NOMO-1 treated with DMSO at 0.1 percent for 48 hours (cell line): ENCODE measurements around the gene ADAMTSL2.

Source experiments
- DNase-seq: peaks from one replicate; lab custom pipeline; 2025; ENCODE audit not compliant: unreplicated experiment; lab: John Stamatoyannopoulos, UW

The ADAMTSL2 gene

DNA sequence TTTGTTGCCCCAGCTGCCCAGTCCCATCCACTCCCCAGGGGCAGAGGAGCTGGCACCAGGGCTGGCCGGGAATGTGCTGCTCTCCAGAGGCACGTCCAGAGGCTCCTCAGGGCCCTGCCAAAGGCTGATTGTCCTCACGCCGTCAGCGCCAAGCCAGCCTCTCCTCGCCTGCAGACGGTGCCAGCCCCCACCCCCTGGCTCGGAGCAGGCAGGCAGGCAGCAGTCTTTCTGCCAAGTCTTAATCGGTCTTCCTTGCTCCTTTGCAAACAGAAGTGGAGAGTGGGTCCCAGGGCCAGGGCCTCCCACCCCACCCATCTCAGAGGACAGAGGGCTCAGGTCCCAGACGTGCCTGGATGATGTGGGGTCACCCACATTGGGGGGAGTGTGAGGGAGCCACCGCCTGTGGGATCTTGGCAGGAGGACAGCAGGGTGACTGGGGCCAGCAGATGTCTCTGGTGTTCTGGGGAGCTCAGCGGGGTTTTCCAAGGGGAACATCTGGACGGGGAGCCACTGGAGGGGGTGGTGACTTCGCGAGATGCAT, 38.4 kb downstream of the ADAMTSL2 start:
- DNase-seq: no peak

DNA sequence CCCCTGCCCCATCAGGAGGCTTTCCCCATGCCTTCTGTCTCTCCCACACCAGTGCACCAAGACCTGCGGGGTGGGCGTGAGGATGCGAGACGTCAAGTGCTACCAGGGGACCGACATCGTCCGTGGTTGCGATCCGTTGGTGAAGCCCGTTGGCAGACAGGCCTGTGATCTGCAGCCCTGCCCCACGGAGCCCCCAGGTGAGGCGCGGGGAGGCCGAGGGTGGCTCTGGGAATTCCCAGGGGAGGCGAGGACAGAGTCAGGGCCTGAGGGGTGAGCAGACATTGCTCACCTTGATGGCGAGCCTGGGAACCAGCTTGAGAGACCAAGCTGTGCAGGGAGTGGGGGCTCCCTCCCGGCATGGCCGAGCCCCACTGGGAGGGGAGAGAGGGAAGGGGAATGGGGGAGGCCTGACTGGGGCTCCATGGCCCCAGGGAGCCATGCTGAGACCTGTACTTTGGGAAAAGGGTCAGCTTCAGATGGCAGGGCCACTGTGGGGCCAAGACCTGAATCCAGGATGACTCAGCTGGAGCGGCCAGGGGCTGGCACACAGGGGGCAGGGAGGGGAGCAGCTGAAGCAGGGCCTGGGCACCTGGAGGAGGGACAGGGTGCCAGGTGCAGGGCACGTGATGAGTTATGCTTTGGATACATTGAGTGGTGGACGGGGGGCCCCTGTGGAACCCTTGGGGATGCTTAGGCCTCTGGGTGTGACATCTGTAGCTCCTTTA, 39.4 kb downstream of the ADAMTSL2 start:
- DNase-seq: no peak

DNA sequence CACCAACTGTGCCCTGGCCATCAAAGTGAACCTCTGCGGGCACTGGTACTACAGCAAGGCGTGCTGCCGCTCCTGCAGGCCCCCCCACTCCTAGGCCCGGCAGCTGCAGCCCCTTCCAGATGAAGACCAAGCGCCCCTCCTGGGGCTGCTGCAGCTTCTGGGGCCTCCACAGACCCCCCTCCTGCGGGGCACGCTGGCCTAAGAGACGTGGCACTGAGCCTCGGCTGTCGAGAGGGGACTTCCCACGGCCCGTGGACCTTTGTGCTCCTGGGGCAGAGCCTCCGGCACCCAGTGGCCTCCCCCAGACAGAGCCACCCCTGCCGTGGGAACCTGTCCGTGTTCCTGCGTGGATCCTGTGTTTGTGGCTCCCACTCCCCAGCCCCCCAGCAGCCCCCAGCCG, 40.3 kb downstream of the ADAMTSL2 start:
- DNase-seq: no peak

DNA sequence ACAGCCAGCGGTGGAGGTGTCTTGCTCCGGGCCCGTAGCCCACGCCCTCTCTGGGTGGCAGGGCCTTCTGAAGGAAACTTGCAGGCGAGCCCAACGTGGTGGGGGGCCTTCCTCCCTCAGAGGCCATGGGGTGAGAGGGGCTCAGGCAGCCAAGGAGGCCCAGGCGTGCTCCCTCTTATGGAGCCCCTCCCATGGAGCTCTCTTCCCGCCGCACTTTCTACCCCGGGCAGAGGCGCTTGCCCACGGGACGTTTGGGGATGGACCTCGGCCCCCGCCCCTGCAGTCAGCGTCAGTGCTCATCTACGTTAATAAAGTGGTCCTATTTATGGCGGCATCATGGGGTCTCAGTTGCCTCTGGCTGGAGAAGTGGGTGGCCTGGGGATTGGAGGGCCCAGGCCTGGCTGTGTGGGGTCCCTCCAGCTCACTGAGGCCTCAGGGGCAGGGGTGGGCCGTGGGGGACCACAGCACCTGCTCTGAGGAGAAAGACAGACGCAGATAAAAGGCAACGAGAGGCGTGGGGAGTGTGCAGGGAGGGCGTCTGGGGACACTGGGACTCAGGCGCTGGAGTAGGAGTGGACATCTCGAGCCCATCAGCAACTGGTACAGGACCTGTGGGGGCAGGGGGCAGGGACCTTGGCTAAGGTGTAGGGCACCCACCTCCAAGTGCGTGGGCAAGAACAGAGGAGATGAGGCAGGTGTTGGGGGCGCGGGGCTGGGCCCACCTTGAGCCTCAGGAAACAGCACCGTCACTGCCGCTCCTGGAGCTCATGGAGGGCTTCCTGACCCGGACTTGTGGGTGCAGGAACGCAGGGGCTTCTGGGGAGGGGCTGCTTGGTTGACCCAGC, 40.9 kb downstream of the ADAMTSL2 start:
- DNase-seq: no peak

DNA sequence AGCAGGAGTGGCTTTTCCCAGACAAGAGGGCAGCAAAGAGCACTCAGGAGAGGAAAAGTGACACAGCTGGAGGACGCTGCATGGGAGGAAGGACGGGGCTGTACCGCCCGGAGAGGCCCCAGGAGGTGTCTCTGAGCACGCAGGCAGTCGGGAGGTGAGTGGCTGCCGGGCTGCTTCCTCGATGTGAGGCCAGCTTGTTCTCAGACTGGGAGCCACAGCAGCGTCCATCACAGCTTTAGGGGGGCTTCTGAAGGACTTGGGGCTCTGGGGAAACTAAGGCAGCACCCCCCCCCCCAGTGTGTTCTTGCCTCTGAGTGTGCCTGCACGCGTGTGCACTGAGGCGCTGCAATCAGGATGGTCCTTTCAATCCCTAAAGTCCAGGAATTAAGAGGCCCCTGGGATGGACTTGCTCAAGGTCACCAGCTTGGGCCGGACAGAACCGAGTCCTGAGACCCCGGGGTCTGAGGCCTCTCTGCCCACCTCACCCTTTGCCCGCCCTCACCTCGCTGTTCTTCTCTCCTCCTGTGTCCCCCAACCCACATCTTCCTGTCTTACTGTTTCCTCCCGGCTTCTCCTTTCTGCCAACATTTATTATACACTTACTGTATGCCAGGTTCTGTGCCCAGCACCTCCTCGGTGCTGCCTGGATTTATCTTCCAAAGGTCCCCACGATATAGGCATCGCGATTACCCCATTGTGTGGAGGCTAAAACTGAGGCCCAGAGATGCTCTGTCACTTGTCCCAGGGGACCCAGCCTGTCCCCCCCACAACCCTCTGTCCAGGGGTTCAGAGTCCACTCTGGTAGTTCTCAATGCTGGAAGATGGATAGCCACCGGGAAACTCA, 41.7 kb downstream of the ADAMTSL2 start:
- DNase-seq: no peak

DNA sequence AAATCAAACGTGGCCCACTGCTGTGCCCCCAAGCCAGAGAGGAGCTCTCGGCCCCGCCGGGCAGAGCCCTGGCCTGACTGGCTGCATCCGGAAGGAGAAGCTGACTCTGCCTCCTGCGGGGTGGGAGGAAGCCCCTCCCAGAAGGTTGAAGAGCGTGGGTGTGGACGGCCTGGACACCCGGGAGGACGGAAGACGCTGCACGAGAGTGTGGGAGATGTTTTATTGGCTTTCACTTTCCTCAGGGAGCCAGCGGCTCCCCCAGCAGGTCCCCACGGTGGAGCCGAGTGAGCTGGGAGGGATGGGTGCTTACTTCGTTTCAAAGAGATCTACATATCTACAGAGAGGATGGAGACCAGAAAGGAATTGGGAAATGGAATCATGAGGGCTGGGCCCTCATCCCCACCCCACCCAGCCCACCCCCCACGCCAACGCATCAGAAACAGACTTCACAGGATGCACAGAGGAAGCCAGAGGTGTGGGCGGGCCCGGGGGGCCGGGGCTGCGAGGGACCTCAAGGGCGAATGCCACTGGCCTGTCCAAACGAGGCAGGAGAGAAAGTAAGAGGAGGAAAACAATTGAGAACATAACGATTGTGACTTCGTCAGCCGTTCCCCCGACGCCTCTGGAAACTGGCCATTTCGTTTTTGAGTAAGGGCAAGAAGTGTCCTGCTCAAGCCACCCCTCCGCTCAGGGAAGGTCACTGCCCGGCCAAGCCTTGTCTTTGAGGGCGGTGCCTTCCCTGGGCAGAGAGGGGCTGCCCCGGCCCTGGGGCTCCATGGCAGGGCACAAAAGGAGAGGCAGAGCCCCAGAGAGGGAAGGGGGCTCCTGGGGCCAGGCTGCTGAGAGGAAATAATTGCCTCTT, 42.6 kb downstream of the ADAMTSL2 start:
- no peak for DNase-seq

DNA sequence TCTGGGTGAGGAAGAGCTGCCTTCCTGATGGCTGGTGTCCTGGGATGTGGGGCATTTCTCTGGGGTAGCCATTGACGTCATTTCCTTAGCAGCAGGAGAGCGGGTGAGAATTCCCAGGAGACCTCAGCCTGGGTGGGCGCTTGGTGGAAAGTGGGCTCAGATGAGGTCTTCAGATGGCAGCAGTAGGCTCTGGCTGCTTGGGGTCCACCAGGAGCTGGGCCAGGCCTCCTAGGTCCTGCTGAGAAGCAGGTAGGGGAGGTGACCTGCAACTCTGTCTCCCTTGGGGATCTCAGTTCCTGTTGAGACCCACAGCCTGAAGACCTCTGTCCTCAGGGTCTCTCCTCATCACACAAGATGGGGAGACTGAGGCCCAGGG, 43.2 kb downstream of the ADAMTSL2 start:
- DNase-seq: no peak

DNA sequence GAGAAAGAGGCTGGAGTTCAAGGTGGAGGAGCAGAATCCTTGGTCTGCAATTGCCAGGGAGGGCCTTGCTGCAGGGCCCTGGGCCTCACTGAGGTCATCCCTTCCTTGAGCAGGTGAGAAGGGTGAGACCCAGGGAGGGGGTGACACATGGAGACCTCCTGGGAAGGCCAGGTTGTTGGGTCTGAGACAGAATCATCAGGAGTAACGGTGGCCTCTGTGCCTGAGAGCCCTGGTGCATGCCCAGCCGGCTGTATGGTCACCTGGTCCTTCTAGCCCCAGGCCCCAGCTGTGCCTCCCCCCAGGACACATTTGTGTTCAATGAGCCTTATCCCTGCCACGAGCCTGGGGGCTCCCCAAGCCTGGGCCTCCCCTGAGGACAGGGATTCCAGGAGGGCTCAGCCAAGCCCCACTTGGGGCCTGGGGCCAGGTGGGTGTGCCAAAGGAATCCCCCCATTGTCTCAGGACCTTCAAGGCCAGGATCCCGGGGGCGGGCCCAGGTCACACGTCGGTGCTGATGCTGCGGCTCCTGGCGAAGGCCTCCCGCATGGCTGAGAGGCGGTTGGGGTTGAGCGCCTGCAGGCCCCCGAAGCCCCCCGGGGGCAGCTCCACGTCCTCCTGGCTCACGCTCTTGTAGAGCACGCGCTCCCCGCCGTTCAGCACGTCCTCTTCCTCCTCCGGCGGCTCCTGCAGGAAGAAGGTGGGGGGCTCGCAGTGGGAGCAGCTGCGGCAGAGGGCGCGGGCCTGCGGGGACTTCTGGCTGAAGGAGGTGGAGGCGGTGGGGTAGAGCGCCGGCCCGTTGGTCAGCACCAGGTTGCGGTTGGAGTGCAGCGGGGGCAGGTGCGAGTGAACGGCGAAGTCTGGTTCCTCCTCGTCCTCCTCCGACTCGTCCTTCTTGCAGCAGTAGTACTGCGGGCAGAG, 44.3 kb downstream of the ADAMTSL2 start:
- no peak for DNase-seq

DNA sequence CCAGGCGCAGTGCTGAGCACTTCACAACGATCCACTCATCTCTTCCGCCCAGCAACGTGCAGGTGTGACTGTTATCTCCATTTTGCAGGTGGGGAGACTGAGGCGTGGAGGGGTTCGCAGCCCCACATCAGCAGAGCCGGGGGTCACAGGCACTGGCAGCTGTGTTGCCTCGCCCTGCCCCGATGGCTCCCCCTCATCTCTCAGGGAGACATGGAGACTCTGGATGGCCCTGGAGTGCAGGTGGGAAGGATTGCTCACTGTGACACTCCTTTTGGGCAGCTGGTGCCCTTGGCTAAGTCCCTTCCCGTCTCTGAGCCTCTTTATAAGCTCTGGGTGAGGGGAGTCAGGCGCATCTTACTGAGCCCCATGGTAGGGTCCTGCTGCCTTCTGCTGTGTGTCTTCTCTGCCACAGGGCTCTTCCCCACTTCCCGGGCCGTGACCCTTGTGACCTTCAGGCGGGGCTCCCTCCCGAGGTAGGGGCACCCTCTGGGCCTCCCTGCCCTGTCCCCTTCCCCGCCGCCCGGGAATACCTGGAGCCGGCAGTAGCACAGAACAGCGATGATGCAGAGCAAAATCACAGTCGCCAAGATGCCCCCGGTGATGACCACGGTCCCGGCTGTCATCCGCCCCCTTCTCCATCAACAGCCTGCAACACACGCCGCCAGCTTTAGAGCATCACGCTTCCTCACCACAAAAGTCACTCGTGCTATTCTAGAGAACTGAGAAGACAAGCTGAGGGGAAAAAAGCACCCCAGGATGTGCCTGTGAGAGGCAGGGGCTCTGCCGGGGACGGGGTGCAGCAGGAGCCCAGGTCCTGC, 45.3 kb downstream of the ADAMTSL2 start:
- DNase-seq: no peak

DNA sequence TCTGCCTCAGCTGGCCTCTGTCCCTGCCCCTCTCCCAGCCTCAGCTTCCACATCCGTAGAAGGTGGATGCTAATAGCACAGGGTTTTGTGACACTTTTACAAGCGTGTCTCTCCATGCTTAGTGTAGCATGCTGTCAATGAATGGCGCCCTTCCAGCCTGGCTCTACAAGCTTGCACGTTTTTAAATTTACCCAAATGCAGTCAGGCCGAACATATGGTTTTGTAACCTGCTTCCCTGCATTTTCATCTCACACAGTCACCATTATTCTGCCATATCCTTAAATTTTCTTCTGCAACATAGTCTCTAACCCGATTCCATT, 45.9 kb downstream of the ADAMTSL2 start:
- DNase-seq: no peak

DNA sequence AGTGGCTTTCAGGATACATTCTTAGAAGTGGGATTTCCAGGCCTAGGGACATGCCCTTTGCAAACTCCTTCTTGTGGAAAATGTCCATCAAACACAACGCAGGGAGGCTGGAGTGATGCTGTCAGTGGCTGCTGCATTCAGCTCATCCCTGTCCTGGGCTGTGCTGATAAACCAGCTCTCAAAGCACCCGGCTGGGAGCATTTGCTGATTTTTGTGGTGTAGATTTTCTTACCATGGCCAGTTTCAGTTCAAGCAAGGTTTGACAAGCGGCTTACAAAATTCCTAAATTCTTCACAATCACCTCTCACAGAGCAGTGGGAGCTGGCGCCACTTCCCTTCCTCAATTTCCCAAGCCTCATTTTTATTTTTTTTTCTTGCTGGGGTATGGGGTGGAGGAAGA, 46.5 kb downstream of the ADAMTSL2 start:
- no peak for DNase-seq

DNA sequence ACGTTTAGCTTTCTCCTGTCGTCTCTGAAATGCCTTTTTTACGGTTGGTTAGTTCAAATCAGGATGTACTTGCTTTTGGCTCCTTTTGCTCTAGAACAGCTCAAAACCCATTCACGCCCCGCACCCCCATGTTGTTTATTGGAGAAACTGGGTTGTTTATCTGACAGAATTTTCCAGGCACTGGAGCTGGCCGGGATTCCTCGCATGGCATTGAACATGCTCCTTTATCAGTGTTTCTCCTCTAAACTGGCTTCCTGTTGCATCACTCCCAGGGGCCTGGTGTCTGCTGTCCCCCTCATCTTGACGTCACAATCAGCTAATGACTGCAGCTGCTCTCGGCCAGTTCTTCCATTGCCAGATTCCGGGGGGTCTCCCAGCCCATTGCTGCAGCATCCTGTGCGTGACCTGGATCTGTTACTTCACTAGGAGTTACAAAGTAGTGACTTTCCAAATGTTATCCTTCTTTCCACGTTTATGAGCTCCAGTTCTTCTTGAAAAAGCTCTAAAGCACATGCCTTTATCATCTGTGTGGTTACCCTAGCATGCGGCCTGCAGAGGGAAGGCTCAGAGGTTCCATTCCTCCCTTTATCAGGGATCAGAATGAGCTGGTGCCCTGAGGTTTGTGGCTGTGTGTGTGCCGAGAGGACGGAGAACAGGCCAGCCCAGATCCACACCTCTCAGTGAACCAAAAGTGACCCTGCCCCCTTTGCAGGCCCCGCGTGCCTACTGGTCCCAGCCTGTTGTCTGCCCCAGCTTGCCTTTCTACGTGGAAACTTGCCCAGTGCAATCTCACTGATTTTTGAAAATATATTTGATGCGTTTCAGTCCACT, 47.2 kb downstream of the ADAMTSL2 start:
- no peak for DNase-seq

DNA sequence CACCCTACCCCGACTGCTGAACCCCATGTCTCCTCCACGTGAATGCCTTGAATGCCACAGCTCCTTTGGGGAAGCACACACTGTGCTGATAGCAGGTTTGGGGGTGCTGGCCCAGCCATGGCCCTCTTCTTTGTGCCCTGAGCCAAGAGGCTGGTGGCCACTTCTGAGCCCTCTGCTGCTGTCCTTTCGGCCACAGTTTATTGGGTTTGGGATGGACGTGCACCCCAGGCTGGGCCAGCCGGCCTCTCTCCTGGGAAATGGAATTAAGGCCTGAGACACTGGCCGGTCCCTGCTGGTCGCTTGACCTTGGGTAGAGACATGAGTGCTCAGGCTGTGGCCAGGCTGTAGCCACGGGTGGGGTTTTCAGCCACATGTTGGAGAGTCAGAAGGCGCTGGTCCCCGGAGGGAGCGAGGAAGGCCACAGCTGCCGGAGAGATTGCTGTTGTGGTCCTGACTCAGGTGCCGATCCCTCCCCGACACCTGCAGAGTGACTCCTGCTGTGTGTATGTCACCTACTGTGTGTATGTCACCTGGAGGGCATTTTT, 48.1 kb downstream of the ADAMTSL2 start:
- DNase-seq: no peak

DNA sequence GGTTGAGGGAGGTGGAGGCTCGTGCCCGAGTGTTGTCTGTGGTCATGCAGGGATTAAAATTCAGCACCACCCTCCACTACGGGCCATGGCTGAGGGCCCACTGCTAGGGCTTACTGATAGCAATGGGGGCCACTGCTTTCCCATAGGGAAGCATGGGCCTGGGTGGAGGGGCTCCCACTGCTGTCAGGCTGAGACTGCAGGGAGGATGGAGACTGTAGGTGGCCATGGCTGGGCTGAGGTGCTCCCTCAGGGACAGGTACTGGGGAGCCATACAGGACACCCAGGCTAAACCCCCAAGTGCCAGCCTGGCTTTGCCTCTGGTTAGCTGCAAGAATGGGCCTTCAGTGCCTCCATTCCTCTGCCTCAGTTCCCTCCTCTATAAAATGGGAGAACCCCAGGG, 48.6 kb downstream of the ADAMTSL2 start:
- DNase-seq: no peak

DNA sequence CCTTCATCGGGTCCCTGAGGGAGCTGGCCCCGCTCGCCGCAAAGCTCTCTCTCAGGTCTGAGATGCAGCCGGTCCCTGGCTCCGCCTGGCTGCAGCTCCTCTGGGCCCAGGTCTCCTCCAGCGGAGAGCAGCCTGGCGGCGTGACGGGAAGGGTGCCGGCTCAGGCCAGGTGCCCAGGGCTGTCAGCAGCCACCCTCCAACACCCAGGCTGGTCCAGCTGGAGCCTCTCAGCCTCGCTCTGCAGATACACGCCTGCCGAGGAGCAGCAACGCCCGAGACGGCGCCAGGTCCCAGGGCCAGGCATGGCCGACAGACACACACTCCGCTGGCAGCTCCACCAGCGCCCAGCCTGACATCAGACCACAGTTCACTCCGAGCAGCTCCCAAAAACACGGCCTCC, 49.1 kb downstream of the ADAMTSL2 start:
- DNase-seq: no peak

DNA sequence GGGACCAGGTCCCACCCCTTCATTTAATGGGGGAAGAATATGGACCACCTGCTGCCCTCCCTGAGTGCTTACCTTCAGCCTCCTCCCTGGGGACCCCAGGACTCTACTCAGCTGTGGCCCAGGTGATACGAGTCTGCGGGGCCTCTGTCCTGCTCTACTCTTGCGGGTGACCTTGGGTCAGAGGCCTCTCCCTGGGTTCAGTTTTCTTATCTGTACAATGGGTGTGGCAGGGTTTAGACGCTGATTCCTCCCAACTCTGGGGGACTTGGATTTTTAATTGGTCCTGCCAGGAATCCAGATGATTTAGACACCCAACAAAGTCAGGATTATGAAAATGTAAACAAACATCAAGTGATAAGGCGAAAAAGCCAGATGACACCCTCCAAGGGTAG, 49.7 kb downstream of the ADAMTSL2 start:
- no peak for DNase-seq
